C4-2B (cell line): ENCODE data around the gene COCH.
"Not testable (repeated sequence)": the region's sequence is repeated elsewhere in the genome, so short reads cannot be mapped to it uniquely, and the experiment has no call there.

Experiments
- CTCF ChIP-seq: fragments of 450-650 bp; conservative IDR thresholded peaks from 2 replicates; pipeline ENCODE4 v1.5.1; 2017; ENCODE audit warnings: mild to moderate bottlenecking
- ZFX ChIP-seq: fragments of 450-650 bp; IDR thresholded peaks from 2 replicates; pipeline ENCODE4 v1.6.1; 2017

GRCh38 chr14:30897121-30897520 is 22.8 kb downstream of the COCH start:
- TF ChIP-seq CTCF, ZFX: not testable (repeated sequence)
